GM18498 (cell line): ENCODE measurements around the gene ACACA.
"Not testable (repeated sequence)": the region's sequence is repeated elsewhere in the genome, so short reads cannot be mapped to it uniquely, and the experiment has no call there.

Experiments used
- ATAC-seq: cut with Tn5 transposase; IDR thresholded peaks from one replicate; pipeline ENCODE4 v1.9.1; 2021; ENCODE audit warnings: mild to moderate bottlenecking, moderate library complexity; ENCODE audit not compliant: unreplicated experiment

Gene ACACA

DNA sequence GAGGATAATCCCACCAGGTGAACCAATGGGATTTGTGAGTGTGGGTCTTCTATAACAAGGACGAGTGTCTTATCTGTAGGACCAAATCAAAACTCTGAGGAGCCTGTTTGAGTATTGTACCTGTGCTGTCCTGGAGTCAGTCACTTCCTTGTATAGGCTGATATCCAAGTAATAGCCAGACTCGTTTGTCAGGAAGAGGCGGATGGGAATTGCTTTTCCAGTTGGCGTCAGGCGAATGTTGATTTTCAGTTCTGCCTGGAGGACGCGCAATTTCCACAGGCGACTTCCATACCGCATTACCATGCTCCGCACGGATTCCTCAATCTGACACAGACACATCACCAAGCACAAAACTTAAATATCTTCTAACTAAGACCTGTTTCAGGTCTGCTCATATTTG, 218.5 kb downstream of the ACACA start:
- ATAC-seq, result no peak

DNA sequence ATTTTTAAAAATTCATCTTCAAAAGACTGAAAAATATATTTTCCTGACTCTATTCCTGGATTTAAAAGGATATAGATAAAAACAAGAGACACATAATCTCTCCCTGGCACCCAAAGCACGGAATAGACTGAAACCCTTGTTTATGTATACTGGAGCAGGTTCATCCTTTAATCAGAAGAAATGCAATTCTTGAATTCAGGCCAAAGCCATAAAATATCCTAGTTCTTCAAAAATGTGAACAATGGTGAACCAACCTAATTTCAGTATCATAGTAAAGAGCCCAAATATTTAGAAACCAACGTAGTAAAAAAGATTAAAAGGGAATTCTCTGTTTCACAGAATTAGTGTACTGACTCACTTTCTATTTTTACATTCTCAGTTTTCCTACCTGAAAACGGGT, 219.4 kb downstream of the ACACA start:
- ATAC-seq, result no peak

DNA sequence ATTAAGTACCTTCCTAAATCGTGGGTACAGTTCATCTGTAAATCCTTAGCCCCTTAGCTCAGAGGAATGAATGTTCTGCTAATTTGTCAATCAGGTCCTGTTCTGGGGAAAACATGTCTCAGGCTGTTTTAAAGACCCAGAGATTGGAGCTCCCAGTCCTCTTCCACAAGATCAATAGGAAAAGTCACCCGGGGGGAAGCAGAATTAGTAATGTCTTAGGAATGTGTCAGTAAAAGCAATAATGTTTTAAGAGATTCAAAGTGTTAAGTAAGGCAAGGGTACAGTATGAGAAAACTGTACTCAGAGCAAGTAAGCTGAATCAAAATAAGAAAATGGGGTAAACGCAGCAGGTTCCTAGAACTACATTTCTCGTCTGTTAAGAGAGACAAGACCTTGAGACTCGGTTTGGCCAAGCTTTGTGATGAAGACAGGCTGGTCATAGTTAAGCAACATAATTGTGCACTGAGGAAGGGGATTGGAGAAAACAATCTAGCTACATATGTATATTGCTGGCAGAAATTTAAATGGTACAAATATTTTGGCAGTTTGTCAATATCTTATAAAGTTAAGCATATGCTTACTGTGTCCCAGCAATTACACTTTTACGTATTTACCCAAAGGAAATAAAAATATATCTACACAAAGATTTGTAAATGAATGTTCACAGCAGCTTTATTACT, 223.7 kb downstream of the ACACA start:
- ATAC-seq, result no peak

DNA sequence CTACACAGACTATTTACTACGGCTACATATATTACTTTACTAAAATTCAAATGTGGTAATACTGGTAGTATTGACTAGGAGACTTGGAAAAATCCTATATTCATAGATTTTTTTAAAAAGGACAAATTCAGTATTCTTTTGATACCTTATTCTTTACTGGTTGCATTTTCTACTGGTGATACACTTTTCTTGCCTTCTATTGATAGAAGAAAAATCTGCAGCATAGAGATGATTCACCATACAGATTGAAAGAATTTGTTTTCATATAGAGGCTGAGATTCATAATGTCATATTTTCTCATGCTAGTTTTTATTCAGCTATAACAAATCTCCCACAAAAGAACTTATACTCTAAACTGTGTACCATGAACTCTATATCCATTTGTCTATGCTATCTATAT, 226.3 kb downstream of the ACACA start:
- no peak for ATAC-seq

DNA sequence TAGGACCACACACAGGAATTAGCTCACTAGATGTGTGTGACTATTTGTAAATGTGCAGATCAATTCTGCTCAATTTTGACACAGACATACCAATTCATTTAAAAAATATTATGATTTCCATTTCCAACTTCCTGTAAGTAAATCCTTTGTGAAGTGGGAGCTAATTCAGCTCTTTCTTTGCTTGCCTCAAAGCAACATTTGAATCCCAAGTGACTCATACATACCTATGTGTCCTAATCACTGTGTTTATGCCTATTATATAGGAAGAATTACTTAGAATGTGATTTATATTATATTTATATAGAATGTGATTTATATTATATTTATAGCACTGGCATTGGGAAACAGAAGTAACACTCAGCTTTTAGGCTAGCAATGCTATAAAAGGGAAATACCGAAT, 226.7 kb downstream of the ACACA start:
- no peak for ATAC-seq

DNA sequence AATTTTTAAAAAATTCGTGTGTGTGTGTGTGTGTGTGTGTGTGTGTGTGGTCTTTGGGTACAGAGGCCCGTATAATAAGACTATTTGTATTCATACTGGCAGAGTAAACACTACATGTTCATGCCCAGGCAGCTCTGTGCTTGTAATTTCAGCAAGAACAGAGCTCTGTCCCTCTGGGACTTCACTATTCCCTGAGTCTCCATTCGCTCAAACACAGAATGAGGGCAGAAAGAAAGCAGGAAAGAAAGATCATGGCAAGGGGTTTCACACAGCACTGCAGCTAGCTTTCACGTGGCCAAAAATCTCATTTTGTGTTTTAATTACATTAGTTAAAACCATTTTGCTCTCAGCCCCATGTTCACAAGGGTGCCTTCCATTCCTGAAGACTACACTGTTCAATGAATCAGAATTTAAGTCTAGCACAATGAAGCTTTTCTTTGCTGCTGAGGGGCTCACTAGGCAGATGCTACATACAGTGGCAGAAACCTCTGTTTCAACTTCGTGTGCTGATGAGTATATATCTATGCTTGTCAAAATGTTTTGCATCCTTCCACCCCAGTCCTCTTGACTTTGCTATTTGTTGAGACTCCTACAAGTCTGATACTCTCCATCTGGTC, 229.3 kb downstream of the ACACA start:
- no peak for ATAC-seq

DNA sequence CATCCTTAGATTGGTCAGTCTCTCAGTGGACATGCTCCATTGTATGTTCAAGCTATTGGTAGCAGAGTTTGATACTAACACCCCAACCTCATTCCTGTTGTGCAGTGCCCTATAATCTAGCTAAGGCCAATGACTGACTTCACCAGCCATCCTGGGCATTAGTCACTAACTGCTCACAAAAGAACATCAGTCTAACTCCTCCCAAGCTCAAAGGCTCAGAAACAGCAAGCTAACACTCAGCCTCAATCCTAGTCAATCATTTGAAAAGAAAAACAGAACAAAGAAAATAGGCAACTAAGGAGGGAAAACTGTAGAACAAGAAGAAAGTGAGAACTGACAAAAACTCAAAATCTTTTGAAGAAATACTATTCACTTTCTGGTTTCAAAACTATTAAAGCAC, 229.9 kb downstream of the ACACA start:
- no peak for ATAC-seq

DNA sequence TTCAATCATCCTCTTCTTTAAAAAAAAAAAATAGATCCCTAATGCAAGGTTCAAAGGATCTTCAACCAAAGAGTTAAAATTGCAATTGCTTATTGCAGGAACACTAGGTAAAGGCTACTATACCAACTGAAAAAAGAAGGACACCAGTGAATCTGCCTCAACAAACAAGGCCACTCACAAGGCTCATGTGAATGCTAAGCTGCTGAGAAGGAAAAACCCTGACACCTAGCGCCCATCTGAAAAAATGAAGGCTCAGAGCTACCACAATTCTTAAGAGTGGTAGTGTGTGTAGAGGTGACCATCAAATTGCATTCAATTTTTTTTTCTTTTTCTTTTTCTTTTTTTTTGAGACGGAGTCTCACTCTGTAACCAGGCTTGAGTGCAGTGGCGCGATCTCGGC, 232.4 kb downstream of the ACACA start:
- ATAC-seq, result no peak

DNA sequence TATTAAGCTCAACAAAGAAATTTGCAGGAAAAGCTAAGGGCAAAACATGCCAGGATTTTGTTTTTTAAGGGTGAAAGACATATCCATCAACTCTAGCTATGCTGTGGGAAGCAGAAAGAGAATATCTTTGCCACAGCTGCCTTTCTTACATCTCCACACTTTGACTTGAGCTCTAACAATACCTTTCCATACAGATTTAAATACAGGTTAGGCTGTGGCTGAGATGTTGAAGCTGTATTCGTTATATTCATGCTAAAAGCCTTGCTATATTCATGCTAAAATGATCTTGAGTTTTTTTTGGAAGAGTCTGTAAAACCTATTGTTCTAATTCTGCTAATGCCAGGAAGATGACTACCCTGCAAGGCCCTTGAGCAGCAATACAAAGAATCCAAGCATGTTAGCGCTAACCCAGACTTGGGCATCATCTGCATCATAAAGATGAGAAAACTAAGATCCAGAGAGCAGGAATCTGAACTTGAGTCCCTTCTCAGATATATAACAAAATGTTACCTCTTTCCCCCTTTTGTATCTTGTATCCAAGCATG, 235.7 kb downstream of the ACACA start:
- no peak for ATAC-seq

DNA sequence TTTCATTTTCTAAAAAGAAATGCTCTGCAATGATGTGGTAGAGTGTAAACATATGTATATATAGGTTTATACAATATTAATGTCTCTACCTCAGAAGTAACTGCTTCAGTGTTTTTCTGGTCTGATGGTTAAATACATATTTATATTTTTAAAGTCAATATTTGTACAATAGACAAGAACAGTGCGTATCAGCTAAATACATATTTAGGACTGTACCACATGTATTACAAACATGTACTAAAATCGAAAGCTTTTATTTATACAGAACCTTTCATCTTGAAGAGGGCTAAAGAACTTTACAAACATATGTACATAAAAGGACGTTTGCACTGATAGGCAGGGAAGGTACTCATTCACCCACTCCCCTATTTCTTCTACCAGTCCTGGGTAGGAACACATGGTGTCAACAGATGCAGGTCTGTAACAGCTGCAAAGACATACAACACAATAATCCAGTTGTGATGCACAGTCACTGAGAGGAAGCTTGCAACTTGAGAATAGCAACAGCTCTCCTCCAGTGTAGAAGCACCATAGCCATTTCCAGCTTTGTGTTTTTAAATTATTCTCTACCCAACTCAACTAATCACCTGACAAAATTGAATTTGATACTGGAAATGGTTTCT, 237.8 kb downstream of the ACACA start:
- no peak for ATAC-seq

DNA sequence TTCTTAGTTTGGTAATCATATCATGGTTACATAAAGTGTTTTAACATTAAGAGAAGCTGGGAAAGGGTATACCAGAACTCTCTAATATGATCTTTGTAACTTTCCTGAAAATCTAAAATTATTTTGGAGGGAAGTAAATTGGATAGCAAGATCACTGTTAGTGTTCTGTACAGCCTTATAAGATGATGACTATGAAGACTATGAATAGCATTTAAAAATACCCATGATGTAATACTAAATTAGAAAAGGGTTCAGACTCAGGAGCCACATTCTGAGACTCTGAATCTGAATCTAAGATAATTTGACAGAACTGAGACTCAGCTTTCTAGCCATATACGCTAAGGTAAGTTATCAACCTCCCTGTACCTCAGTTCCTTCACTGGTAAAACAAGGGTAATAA, 238.9 kb downstream of the ACACA start:
- no peak for ATAC-seq

DNA sequence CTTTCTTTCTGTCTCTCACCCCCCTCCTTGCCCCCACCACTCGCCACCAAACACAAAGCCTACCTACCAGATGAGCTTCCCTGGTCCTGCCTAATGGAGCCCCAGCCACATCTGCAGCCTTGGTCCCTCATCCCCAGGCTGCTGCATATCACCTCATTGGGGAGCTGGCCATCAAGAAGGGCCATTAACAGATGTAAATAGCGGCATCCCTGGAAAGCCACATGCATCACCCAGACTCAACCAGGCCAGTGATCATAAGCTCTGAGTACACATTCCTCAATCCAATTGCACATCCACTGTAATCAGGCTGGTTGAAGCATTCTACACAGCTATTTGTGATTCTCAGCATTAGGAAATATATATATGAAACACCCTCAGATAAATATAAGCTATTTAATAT, 242.6 kb downstream of the ACACA start:
- no peak for ATAC-seq

DNA sequence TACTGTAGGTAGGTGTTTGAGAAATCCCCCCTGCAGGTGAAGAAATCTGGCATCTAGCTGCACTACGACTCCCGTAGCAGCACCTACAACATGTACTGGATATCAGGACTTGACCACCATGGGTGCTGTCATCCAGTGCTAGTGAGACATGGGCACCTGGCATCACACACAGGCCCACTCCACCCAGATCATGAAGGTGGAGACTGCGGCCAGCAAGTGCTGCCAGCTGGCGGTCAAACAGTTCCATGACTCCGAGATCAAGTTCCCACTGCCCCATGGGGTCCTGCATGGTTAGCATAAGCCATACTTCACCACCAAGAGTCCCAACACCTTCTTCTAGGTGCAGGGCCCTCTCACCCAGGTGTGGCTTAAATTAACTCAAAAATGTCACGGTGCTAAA, 243.8 kb downstream of the ACACA start:
- ATAC-seq, result no peak

DNA sequence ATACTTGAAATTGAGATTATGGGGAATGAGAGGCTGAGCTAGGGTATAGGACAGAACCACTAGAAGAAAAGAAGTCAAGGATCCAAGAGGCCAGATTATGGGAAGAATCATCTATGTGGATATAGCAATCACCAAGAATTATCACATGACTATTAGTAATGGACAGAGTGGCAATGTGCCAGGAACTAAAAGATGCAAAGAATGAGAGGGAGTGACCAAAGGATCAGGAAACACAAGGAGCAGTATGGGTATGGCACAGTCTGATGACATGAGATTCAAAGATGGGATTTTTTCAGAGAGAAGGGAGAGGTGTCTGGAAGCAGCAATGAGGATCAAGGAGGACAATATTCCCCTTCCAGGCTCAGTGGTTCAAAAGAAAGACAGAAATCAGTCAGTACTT, 245.7 kb downstream of the ACACA start:
- ATAC-seq, result no peak

DNA sequence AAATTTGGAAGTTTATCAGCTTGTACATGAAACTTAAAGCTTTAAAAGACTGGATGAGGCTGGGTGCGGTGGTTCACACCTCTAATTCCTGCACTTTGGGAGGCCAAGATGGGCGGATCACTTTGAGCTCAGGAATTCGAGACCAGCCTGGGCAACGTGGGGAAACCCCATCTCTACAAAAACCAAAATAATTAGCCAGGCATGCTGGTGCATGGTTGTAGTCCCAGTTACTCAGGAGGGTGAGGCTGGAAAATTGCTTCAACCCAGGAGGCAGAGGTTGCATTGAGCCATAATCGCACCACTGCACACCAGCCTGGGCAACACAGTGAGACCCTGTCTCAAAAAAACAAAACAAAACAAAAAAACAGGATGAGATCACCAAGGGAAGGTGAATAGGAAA, 248.3 kb downstream of the ACACA start:
- no peak for ATAC-seq

DNA sequence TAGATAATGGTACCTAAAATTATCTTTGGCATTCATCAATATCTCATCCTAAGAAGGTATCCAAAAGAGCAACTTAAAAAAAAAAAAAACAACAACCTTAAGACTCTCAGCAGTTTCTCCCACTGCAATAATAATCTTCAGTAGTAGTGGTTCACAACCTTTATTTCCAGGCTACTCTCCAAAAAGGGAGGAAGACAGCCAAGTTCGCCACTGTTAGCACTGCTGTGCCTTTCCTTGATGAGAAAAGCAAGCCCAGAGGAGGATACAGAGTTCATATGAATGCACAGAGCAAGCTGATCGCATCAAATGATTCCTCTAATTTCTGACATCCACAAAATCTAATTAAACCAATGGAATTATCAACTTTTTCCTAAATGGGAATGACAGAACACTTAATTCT, 258.5 kb downstream of the ACACA start:
- no peak for ATAC-seq

DNA sequence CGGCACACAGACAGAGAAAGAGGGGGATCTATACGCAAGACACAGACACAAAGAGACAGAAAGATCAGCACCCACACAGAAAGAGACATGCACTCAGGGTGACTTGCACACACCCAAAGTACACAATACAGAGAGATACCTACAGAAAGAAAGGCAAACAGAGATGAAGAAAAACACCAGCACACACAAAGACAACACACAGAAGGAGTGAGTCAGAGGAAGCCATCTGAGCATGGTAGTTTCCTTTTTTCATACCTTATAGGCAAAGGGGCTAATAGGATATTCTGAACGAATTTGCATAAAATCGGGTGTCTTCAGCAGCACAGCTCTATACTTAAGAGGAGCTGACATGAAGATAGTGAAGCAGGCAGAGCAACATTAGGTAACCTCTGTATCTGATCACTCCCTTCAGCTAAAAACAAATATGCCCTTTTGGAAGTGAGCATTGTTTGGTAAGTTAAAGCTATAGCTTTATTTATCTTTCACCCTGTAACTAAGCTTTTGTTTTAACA, 259.3 kb downstream of the ACACA start:
- peak; percentile 79 for ATAC-seq

DNA sequence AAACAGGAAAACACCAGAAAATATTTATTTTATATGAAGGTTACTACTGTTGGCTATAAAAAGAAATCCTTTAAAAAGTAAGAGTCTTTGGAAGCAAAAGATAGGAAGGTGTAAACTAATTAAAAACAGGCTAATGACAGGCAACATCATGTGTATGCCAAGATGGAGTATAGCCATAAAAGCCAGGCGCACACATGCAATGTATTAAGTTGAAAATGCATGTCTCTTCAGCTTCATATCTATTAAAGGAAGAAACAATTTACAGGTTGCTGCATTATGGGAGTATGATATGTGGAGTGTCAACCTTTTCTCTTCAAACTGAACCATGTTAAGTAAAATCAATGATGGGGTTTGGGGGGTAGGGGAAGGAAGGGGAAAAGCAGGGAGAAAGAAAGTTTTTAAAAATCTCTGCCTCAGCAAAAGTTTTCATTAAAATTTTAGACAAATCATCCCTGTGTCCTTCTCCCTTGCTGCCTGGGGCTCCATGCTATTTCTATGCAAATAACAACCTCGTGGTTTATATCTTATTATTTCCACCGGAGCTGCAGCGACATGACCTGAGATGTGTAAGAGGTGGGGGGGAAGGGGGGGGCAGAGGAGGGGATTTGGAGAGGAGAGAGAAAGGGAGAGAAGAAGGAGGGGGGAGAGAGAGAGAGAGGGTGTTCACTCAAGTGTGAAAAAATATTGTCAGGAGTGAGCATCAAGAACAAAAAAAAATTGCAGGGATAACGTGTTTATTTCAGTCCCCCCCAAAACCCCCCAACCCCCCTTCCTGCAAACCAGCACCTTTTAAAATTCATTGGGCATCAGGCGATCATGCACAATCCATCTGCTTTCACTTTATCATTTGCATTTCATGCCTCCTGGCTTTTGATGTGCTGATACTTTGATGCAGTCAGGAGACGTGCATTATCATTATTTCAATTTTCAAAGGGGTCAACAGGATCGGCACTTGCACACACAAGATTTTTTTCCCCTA, 260.3 kb downstream of the ACACA start:
- ATAC-seq, result no peak

DNA sequence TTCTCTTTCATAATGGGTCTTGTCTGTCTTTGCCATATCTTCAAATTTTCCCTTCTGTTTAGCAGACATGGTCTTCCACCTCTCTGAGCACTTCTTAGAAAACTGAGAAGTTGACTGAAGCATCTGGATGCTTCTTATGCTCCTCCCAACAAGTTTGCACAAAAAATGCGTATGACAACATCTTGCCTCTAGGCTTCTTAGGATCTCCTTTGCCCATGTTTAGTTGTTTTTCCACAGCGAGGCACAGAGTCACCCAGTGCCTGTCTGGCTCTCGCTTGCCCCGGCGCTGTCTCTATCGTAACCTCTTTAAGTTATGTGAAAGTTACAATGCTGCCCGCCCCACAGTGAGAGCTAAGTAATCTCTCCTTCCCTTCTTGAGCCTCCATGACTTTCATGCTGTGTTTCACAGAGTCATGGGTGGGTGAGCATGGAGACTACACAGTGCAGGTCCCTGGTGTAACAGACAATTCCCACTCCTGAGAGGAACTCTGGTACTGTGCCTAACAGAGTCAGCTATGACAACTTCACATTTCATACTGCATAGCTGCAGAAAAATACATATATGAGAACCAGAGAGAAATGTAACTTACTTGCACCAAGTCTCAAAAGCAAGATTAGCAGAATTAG, 262.4 kb downstream of the ACACA start:
- ATAC-seq, result no peak

DNA sequence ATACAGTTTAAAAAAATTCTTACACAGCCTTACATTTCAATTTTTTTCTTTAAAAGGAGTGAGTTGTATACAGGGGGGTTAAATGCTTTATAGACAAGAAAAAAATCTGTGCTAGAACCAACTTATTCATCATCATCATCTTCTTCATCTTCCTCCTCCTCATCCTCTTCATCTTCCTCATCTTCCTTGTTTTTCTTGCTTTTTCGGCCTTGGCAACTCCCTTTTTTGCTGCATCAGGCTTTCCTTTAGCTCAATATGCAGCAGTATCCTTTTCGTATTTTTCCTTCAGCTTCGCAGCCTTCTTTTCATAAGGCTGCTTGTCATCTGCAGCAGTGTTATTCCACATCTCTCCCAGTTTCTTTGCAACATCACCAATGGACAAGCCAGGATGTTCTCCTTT, 263.1 kb downstream of the ACACA start:
- ATAC-seq, result not testable (repeated sequence)
